SKM-1 treated with dmso at 0.1 percent for 144 hours (cell line): ENCODE data around the gene RAF1.
A peak's percentile ranks its signal among the peaks of the same experiment; 100 is the strongest.
"Not testable (repeated sequence)": the region's sequence is repeated elsewhere in the genome, so short reads cannot be mapped to it uniquely, and the experiment has no call there.

Source experiments
- DNase-seq: peaks from one replicate; lab custom pipeline; 2025; ENCODE audit not compliant: unreplicated experiment; lab: John Stamatoyannopoulos, UW

RAF1 gene

DNA sequence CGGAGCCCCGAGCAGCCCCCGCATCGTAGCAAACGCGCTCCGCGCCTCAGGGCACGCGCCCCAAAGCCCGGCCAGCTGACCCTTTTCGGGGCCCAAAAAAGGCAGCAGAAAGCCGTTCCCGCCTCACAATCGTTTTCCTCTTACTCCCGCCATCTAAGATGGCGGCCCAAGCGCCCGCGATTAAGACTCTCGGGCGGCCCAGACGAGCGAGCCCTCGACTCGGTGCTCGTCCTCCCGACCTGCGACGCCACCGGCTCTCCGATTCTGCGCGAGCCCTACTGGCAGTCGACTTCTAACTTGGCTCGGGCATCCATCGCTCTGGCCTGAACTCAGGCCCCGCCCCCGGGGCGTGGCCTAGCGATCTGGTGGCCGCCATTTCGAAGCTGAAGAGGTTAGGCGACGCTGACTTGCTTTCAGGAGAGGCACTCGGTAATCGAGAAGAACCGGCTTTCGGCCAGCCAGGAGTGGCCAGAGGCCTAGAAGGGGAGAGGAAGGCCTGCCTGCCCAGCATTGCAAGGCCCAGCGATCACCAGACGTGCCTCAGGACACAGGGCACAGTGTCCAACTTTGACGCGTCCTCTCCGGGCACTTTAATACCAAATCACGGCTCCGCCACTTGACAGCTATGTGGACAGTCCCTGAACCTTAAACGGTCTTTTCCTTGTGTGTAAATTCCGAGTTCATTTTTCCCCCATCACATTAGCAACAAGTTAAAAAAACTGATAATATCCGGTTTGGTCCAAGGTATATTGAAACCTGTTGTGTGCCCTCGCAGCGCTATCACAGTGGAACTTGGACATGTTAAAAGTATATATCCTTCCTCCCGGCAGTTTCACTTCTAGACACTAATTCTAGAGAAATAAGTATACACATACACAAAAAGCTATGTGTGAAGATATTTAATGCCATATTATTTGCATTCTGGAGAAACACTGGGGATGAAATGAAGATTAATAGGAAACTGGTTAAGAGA lies at the start of gene RAF1:
RAF1 (minus strand) TSS at position 182 of the 973 bp plus-strand sequence. CDS start 45,396 bp downstream, outside the sequence.
- peak; percentile 96 for DNase-seq

DNA sequence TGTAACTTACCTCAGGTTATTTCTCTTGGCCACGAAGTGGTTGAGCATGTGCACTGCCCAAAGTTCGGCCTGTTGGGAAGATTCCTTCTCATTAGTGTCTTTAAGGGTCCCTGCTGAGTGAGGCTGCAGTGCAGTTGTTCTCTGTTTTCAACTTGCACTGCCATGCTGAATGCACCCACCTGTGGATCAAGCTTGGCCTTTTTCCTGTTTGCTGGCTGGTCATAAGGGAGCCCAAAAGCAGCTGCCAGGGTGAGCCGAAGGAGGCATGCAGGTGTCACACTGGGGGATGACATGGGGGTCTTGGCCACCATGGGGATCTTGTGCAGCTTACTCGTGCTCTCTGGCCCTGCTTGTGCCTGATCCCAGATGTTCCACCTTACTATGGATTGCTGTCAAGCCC lies 46.1 kb upstream of the RAF1 start:
- DNase-seq = no peak

DNA sequence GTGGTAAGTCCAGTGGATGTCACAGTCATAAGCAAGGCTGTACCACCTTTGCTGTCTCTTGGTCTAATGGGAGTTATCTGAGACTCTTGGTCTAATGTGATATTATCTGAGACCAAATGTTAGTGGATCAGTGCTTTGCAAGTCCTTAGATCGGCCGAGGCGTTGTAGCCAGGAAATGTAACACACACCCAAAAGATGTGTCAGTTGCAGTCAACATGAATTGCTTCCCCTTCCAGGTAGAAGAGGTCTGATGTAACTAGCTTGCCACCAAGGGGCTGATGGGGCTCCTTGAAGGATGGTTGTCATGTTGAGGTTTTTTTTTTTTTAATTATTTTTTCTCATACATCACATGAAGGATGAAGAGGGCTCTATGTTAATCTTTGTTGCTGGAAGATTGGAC lies 45.4 kb upstream of the RAF1 start:
- DNase-seq = no peak

DNA sequence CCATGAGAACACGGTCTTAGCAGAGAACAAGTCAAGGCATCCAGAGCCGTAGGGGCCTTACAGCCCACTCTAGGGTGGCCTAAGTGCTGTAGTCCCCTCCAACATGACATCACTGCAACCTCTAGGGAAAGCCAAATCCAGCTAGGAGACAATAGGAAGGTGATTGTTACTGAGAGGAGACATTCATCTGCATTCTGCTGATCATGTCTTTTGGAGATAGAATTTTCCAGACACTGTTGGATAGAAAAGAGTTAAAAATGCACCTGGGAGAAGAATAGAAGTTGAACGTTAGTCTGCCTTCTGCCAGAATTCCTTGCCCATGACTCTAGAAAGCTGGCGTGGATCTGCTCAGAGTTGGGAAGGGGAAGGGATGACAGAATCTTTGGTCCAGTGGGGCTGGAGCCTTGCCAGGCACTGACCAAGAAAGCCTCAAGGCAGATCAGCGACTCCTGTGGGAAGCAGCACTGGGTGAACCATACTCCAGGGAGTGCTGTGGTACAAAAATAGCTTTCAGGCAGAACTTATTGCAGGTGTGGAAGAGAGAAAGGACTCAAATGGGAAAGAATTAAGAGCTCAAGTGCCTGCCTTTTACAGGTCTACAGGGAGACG lies 44.8 kb upstream of the RAF1 start:
- no peak for DNase-seq

DNA sequence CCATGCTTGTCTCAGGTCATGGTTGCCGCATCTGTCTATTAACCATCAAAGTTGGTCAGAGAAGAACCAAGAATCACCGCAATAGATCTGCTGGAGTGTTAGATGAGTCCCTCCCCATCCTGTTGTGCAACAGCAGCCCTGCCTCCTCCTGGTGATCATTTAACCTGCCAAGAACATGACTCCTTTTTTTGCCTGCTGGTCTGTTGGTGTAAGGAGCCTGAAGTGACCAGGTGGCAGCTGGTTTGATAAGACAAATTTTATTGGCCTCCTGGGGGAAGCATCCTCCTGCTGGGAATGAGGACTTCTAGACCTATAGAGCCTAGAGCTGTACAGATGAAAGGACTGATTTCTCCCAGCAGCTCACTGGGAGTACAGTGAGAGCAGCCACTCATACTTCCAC lies 43.5 kb upstream of the RAF1 start:
- DNase-seq = peak; percentile 39

DNA sequence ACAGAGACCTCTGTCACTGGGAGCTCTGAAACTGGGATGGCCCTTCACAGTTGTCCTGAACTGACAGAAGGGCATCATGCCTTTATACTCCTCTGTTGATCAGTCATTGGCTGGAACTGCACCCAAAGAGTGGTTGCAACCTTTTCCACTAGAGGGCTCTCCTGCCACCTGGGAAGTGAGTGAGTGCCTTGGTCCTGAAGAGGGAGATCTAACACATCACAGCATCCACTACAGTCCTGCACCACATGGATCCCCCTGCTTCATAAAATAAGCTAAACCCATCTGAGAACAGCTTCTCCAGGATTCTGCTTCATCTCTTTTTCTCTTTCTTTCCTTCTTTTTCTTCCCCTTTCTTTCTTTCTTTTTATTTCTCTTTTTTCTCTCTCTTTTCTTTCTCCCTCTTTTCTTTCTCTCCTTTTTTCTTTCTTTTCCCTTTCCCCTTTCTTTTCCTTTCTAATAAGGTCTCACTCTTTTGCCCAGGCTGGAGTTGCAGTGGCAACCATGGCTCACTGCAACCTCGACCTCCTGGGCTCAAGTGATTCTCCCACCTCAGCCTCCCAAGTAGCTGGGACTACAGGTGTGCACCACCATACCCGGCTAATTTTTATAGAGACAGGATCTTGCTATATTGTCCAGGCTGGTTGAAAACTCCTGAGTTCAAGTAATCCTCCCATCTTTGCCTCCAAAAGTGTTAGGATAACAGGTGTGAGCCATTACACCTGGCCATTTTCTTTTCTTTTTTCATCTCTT lies 42.8 kb upstream of the RAF1 start:
- peak; percentile 79 for DNase-seq

DNA sequence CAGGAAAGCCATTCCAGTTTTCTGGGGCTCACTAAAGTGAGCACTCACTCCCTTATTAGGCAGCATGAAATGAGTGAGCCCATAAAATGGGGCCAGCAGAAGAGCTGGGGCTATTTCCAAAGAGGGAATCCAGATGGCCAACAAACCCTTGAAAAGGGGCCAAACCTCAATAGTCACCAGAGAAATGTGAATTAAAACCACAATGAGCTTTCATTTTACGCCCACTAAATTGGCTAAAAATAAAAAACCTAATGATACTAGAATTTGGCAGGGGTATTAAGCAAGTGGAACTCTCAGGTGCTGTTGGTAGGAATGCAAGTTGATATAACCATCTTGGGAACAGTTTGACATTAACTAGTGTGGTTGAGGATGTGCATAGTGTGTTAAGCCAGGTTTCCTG lies 42.1 kb upstream of the RAF1 start:
- DNase-seq = no peak

DNA sequence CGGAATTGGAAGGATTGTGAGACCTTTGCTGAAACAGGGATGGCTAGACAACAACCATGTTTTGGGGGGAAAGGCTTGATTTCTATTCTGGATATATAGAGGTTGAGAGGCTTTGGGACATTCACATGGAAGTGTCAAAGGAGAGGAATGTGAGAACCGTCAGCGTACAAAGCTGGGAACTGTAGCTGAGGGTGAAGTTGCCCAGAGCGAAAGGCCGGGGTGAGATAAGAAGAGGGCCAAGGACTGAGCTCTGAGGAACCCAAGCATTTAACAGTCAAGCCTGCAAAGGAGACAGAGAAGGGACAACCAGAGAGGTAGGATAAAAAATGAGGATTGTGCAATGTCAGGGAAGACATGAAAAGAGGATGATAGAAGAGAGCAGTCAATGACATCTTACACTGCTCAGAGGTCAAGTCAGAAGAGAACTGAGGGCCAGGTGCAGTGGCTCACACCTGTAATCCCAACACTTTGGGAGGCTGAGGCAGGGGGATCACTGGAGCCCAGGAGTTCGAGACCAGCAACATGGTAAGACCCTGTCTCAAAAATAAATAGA lies 41.5 kb upstream of the RAF1 start:
- no peak for DNase-seq

DNA sequence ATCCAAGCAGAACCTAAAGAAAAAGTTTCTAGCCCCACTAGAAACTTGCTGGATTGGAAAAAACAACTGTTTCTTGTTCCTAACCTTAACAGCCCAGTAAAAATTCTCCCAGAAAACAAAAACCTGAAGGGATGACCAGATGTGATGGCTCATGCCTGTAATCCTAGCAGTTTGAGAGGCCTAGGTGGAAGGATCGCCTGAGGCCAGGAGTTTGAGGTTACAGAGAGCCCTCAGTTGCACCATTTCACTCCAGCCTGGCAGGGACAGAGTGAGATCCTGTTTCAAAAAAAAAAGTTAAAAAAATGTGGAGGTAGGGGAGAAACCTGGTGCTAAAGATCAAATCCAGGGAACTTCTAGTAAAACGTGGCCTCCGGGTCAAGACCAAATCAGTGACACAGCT lies 38.6 kb upstream of the RAF1 start:
- no peak for DNase-seq

DNA sequence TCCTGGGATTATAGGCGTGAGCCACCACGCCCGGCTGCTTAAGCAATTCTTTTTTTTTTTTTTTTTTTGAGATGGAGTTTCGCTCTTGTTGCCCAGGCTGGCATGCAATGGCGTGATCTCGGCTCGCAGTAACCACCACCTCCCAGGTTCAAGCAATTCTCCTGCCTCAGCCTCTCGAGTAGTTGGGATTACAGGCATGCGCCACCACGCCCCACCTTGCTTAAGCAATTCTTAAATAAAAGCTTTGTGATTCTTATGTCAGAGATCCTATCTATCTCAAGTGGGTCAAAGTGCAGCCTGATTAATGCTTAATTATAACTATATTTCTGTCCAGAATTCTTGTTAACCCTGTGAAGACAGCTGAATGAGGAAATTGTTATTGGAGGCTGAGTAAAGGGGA lies 37.7 kb upstream of the RAF1 start:
- not testable (repeated sequence) for DNase-seq

DNA sequence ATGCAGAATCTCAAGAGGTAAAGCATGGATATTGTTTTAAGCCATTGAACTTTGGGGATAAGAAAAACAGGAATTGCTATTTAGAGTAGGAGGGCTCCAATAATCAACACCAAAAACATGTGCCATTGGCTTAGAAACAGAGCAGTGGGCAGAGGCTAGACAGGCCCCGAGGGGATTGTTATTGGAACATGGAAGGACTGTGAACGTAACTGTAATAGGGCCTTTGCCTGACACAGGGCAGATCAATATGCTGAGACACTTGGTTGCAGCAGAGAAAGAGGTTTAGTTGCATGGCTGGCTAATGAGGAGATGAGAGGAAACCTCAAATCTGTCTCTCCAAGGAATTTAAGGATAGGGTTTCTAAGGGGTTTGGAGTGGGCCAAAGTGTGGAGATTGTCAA lies 36.9 kb upstream of the RAF1 start:
- no peak for DNase-seq

DNA sequence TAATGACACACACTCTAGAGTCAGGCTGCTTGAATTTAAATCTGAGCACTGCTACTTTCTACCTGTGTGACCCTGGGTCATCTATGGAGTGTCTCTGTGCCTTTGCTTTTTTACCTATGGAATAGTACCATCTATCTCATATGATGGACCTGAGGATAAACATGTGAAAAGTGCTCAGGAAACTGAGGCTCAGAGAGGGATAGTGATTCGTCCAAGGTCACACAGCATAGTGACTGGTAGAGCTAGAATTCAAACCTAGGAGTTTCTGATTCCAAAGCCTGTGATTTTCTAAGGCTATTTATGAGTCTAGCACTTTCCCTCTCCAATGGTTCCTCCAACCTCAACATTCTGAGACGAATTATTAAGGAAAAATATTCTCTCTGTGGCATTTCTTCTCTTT lies 32.0 kb upstream of the RAF1 start:
- DNase-seq = no peak

DNA sequence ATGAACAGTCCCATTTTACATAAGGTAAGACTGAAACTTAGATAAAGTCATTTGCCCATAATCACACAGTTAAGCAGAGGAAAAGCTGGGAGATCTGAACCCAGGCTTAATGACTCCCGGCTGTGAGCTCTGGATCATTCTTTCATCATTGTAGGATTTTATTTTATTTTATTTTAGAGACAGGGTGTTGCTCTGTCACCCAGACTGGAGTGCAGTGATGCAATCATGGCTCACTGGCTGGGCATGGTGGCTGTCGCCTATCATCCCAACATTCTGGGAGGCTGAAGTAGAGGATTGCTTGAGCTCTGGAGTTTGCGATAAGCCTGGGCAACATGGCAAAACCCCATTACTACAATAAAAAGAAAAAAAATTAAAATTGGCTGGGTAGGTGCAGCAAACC lies 31.2 kb upstream of the RAF1 start:
- no peak for DNase-seq

DNA sequence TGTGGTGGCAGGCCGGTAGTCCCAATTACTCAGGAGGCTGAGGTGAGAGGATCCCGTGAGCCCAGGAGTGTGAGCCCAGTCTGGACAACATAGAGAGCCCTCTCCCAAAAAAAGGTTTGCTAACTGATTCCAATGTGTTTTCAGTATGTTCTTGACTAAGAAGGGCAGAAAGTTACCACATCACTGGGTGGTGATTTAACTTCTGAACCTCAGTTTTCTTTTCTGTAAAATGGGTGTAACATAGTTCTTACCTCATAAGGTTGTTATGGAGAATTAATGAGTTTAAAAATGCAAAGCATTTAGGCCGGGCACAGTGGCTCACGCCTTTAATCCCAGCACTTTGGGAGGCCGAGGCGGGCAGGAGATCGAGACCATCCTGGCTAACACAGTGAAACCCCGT lies 28.5 kb upstream of the RAF1 start:
- no peak for DNase-seq

DNA sequence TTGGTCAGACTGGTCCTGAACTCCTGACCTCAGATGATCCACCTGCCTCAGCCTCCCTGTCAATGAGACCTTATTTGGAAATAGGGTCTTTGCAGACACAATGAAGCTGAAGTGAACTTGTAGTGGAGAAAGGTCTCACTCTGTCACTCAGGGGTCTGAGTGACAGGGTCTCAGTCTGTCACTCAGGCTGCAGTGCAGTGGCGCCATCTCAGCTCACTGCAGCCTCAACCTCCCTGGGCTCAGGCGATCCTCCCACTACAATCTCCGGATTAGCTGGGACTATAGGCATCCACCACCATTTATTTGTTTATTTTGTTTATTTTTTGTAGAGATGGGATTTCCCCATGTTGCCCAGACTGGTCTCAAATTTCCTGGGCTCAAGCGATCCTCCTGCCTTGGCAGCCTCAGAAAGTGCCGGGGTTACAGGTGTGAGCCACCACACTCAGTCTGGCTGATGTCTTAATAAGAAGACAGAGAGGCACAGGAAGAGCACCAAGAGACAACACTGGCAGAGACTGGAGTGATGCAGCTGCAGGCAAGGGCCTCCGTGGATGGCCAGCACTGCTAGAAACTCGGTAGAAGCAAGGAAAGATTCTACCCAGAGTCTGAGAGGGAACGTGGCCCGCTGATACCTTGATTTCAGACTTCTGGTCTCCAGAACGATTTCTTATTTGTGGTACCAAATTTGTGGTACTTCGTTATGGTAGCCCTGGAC lies 26.2 kb upstream of the RAF1 start:
- no peak for DNase-seq

DNA sequence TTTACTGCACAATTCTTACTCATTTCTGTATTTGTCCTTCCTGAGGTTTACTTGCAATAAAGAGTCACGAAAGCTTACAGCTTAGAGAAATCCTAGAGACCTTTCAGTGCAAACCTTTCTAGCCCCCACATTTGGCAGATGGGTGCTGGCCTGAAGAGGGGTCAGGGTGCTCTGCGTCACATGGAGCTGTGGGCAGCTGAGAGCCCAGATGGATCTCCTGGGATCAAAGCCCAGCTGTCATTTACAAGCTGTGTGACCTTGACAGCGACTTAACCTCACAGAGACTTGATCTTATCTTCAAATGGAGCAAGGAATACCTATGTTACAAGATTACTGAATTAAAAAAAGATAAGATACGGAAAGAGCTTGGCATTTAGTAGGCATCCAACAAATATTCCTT lies 24.0 kb upstream of the RAF1 start:
- no peak for DNase-seq

DNA sequence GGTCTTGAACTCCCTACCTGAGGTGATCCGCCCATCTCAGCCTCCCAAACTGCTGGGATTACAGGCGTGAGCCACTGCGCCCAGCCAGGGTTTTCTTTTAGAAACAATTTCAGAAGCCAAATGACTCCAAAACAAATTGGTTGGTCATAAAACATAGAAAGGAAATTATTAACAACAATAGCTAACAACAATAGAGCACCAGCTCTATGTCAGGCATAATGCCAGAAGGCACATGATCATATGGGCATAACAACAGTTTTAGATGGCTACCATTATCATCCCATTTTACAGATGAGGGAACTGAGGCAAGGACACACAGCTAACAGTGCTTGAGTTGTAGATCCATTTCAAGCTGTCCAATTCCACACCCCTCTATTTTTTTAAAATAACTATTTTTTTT lies 22.2 kb upstream of the RAF1 start:
- no peak for DNase-seq

DNA sequence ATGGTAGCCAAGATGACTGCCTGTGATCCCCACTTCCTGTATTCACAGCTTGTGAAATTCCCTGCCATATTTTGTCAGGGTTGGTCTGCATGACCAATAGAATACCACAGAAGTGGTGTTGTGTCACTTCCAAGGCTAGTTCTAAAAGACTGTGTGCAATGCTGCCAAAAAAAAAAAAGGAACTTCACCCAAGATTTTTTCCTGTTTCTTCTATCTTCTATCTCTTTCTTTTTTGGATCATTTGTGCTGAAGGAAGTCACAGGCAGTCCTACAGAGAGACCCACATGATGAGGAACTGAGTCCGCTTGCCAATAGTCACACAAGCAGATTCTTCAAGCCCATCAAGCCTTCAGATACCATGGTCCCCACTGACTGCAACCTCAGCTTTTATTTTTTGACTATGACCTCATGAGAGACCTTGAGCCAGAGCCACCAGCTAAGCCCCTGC lies 18.1 kb upstream of the RAF1 start:
- DNase-seq = peak; percentile 99

DNA sequence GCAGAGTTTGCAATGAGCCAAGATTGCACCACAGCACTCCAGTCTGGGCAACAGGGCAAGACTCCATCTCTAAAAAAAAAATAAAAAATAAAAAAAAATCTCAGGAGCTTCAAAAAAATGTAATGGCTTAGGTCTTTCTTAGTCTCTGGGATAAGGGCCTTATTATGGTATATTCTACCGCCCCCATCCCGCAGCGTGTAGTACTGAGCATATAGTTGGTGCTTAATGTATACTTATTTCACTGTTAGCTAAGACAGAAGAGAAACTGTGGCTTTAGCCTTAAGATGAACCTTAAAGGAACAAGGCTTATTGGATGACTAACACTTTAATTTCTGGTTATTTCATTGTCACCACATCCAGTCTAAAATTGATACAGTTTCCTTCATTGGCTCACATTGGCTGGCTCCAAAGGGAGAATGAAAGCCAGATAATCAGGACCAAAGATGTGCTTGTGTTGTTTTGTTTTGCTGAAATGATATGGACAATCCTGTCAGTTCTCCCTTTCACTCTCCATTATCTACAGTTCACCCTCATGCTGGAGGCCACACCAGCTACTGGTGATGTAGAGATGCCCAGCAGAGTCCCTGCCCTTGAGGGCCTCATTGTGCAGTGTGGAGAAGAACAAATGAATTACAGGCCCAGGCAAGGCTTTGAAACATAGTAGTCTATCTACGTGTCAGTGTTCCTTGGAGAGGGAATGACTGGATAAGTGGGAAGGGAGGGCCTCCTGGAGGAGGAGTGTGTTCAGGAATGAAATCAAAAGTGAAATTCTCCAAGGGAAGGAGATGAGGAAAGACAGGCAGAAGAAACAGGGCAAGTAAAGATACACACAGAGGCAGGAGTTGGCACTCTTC lies 17.4 kb upstream of the RAF1 start:
- DNase-seq = no peak

DNA sequence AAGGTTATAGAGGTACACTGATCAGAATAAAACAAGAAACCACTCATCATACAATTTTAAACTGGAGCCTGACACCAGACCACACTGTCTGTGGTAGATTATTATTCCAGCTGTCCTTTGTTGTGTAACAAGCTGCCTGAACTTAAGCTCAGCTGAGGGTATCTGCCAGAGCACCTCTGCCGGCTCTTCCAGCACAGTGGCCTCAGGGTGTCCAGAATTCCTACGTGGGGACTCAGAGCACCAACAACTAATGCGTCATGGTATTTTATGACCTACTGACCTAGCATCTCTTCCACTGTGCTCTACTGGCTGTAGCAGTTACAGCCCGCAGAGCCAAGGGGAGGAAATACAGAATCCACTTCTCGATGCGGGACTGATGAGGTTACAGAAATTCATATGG lies 15.6 kb upstream of the RAF1 start:
- no peak for DNase-seq
